HG03439 (cell line): ENCODE data around the gene CNTN4.
"Not testable (repeated sequence)": the region's sequence is repeated elsewhere in the genome, so short reads cannot be mapped to it uniquely, and the experiment has no call there.

Experiments used
- ATAC-seq: cut with Tn5 transposase; IDR thresholded peaks from one replicate; pipeline ENCODE4 v1.9.1; 2021; ENCODE audit warnings: mild to moderate bottlenecking, moderate library complexity; ENCODE audit not compliant: unreplicated experiment

Gene CNTN4

DNA sequence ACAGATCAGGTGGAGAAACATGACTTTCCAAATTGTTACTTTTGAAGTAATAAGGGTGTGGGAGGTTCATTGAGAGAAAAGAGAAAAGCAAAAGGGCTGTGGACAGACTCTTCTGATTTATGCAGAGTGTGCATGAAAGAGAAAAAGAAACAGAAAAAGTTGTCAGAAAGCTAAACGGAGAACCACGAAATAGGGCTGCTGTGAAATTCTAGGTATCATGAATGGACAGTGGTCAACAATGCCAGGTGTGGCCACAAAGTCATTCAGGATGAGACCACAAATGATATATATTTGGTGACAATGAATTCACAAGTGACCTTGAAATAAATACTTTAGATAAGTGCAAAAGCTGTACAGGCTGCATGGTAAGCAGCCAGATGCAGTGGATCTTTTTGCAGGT lies 841.4 kb downstream of the CNTN4 start:
- no peak for ATAC-seq

DNA sequence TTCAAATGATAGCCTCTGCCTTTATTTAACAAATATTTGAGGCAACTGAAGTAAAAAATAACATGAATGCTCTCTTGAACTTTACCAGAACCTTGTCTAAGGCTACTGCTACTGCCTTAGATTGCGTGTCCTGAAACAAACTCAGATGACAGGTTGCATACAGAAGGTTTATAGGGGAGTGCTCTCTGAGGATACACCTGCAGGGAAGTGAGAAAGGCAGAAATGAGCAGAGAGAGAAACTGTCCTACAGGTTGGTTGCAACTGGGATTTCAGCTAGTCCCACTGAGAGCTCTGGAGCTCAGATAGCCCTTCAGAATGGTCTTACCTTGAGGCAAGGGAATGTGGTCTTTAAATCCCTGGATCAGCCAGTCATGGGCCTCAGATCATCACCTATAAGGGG lies 846.0 kb downstream of the CNTN4 start:
- ATAC-seq = peak; percentile 66

DNA sequence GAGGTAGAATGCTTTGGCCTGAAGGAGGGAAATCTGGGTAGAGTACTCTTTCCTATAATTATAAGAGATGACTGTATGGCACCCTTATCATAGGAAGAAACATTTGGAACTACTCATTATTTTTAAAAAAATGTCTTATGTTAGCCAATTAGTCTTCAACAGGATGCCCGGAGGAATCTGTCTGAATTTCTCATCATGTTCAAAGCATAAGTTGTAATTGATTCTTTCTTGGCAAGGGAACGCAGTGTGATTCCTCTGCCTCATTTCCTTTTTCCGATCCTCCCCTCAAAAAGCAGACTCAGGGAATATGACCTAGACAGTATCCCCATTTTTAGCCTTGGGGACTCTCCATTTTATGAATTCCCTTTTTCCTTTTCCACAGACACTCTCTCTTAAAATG lies 846.5 kb downstream of the CNTN4 start:
- ATAC-seq = no peak

DNA sequence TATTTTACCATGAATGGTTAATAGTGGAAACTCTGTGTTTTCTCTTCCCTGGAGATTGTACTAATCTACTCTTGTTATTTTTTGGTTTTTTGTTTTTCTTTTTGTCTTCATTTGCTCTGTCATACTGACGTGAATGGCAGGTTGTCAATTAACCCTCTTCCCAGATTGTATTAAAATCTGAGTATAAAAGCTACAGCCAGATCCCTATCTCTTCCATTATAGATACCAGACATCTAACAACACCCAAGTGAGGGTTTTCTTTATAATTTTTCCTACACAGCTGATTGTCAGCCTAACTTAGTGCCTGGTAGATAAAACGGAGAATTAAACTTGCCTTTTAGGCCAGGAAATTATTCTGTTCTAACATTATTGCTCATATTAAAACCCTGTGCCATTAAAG lies 848.9 kb downstream of the CNTN4 start:
- ATAC-seq = no peak

DNA sequence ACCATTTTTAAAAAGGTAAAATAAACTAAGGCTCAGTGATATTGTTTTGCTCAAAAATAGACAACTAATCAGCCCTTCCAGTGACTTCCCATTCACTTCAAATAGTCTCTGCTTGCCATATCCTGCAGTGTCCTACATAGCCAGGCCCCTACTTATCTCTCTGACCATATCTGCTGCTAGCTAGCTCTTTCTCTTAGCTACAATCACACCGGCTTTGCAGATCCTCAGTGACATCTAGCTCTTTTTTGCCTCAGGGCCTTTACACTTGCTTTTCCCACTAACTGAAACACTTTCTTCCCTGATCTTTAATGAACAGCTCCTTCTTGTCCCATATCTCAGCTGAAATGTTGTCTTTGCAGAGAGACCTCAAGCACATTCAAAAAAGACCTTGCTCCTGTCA lies 850.2 kb downstream of the CNTN4 start:
- no peak for ATAC-seq

DNA sequence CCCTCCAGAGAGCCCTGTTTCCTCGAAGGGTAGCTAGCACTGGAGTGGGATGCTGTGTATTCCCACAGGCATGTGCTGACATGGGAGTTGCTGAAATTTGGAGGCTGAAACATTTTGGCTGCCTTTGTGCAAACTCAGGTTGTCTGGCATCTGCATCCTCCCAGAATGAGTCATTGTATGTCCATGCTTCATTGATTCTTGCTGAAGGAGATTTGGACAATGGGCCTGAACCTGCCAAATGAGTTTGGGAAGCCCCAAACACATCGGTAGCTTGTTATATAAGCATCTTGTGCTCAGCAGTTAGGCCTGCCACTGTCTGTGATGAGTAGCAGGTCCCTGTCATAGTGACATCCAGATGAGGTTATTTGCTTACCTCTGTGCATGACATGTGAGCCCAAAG lies 851.5 kb downstream of the CNTN4 start:
- no peak for ATAC-seq

DNA sequence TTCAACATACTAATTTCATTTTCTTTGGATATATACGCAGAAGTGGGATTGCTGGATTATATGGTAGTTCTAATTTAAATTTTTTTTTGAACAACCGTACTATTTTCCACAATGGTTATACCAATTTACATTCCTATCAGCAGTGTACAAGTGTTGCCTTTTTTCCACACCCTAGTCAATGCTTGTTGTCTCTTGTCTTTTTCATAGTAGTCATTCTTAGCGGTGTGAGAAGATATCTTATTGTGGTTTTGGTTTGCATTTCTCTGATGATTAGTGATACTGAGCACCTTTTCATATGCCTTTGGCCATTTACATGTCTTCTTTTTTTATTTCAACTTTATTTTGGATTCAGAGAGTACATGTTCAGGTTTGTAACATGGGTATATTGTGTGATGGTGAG lies 858.4 kb downstream of the CNTN4 start:
- ATAC-seq = no peak

DNA sequence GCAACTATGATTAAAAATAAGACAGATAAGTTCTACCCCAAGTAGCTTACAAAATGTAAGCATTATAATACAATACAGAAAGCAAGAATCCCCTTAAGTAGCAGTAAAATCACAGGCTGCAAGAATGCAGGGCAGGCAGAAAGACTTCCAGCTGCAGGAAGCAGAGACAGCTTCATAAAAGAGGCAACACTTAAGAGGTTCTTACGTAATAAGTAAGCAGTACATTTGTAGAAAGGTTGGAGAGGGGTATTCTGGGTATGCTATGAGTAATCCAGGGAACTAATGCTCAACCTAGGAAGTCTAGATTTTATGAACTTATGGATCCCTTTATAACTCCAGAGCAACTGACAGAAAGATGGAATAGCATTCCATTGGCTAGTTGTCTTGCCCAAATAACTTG lies 859.9 kb downstream of the CNTN4 start:
- no peak for ATAC-seq

DNA sequence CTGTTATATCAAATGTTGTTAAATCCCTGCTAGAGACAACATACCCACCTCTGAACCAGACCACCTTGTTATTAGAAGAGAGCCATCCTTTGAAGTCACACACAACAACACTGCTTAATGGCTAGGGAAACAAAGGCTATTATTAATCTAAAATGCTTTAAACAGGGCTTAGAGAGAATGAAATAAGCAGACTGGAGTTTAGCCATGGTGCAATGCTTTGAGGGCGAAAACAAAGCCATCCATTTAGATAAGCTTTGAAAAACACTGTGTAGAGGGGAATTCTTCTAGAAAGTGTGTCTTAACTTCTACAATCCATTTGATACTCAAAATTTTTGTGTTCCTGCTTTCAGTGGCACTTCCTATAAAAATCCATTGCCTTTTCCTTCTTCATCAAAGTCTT lies 862.9 kb downstream of the CNTN4 start:
- ATAC-seq = no peak

DNA sequence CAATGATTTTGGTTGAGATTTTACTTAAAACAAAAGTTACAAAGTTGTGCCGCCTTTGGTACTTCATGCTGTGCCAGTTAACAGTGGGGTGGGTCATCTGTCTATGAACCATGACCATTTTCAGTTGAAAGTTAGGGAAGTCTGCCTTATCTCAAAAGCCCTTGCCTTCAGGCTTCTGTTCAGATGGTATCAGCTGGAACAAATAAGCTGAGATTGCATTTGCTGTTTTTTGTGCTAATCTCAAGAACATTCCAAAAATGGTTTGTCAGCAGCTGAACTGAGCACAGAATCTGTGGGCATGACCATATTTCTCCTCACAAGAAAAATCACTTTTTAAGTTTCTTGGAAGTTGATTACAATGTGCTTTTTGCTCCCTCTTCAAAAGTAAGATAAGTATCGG lies 869.2 kb downstream of the CNTN4 start:
- ATAC-seq = no peak

DNA sequence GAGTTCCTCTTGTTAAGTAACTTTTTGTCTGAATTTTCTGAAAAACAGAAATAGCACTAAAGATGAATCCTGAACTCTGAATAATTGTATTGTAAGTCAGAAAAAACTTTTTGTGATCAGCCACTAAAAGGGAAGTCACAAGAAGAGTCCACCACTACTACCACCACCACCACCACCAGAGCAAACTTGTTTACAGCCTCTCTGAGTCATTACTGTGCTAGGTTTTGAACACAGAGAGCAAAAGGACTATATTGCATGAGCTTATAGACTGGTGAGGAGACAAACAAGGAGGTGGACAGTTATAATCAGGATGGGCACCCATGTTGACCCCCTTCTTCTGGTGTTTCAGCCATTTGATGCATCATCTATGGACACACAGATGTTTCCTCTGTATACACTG lies 869.8 kb downstream of the CNTN4 start:
- no peak for ATAC-seq

DNA sequence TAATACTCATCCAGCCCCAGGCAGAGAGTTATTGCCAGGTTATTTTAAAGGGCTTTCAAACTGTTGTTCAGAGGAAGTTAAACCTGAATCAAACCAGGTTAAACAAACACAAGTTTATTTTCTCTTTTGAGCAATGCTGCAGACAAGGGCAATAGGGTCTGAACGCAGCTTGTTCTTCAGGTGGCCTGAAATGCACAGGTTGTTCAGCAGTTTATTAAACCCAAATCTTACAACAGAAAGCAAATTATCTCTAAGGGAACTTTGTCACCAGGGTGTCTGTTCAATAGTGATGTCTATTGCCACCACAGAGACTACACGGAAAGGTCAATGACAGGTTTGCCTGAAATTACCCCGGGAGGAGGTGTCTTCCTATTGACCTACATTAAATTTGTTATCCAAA lies 877.5 kb downstream of the CNTN4 start:
- ATAC-seq = no peak

DNA sequence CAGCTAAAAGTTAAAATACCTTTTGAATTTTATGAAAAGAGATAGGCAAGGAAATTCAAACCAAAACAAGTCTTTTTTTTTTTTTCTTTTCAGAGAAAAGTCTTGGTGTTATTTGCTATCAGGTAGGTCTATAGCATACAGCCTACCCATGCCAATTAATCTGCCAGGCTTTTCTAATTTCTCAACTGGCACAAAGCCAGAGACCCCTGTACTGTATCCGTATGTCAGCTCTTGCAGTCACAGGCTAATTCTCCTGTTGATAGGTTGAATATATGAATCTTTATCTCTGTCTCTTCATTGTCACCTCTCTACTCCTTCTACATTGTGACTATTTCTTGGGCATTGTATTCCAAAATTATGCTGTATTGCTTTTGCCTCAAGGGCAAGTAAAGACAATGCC lies 878.1 kb downstream of the CNTN4 start:
- ATAC-seq = no peak

DNA sequence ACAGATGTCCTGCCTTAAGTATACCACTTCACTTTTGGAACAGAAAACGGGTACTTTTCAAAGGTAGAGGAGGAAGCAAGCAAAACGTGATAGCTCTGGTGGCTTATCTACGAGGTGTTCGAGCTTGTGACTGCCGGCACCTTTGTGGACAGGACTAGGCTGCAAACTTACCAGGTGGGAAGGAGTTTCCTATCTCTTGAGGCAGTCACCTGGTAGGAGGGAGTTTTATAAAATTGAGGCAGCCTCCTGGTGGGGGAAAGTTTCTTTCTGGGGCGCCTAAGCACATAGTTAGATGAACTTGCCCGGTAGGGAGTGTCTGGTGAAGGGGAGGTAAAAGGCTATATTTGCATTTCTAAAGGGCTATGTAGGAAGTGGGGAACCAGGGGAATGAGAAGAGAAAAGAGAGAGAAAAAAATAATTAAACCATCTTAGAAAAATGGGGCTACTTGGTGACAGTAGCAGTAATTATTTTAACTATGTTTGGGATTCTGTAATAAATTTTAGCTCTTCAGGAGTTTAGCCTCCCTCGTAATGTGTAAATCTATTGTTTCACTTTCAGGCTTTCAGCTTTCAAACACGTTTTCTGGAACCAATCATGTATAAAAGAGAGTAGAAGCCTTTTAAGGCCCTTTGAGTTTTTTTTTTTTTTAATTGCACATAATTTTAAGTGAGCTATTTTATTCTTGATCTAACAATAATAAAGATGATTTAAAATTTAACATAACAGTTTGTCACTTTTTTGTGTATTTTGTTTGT lies 880.5 kb downstream of the CNTN4 start:
- no peak for ATAC-seq

DNA sequence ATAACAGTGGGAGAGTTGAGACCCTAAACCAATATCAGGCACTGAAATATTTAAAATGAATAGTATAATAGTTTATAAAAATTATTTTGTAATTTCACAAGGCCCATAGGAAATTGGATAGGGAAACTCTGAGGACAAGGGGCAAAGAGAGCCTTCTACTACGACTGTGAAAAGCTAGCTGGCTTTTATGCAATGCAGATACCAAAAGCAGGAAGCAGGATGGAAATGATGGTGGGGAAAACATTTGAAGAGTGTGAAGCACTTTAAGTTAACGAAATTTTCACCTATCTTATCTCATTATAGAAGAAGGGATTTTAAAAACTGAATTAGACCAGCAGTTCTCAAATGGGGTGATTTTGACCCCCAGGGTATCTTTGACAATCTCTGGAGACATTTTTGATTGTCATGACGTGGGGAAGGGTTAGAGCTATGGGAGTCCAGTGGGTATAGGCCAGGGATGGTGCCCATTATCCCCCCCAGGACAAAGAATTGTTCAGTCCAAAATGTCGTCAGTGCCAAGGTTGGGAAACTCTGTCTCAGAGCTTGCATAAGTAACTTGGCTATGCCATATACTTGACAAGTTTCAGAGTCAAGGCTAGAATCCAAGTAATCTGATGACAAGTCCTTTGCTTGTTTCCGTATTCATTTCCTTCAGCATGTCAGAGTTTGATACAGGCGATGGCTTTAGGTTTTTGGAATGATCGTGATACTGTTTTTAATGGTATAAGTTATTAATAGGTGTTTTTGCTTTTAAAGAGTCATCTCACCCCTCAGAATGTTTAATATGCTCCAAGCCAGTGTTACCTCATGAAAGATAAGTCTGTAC lies 885.6 kb downstream of the CNTN4 start:
- ATAC-seq = no peak

DNA sequence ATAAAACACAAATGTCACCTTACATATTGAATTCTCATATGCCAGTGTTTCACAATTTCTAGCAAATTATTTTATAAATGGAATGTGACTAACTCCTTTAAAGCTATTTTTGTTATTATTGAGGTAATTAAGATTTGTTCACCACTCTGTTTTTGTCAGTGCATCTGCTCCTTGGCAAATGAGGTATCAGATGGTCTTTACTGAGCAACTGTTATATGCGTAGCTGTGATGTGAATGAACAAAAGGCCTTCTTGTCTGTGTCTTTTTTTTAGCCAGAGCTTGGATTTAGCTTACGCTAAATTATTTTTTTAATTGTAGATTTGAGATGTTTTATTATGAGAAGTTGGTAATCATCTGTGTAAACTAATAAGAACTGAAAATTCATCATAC lies 886.2 kb downstream of the CNTN4 start:
- ATAC-seq = no peak

DNA sequence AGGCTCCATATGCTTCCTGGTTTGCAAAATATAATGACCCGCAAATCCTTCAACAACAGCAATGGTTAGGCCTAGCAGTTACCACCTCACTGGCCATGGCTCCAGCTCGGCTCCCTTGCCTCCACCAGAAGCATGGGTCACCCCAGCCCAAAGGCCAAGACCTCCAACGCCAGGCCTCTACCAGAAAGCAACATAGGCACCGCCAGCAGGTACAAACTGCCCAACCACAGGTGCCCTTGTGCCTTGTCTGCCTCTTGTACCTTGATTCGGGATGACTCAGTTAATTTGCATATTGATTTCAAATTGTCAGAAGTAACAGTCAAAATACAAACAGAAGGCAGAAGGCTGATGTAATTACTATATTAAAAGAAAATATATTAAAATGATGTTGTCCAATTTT lies 886.8 kb downstream of the CNTN4 start:
- ATAC-seq = no peak

DNA sequence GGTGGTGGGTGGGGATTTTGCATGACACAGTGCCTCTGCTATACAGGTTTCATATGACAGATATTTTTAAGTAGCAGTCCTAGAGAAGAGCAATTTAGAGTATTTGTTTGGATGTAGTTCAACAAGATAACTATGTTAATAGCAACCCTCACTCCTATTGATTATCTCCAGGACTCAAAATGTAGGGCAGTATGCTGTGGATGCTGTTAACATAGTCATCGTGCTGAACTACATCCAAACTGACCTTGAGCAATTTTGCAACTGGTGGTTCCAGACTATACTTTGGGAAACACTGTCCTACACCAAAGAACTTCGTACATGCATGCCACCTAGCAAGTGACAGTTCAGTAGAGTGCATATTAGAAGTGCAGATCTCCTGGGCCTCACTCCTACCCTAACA lies 893.9 kb downstream of the CNTN4 start:
- no peak for ATAC-seq

DNA sequence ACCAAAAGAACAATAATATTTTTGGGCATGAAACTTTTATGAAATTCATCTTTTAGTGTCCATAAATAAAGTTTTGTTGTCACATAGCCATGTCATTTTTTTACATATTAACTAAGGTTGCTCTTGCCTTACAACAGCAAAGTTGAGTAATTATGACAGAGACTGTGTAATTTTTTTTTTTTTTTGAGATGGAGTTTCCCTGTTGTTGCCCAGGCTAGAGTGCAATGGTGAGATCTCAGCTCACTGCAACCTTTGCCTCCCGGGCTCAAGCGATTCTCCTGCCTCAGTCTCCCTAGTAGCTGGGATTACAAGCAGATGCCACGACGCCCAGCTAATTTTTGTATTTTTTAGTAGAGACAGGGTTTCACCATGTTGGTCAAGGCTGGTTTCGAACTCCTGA lies 894.5 kb downstream of the CNTN4 start:
- ATAC-seq = not testable (repeated sequence)

DNA sequence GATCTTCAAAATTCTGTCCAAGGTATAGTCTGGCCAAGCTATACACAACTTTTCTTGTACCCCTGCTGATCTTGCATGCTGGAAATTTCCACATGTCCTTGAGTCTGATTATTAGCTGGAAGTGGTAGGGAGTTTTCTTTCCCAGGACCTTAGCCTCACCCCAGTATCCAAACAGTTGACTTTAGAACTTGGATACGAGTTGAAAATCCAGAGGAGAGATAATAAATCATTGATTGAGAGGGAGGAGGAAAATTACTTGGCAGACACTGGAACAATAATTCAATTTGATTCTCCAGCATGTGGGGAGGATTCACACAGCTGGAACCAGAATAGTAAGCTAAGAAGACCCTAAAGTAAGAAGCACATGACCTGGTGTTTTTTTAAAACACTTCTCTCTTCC lies 895.1 kb downstream of the CNTN4 start:
- ATAC-seq = no peak

DNA sequence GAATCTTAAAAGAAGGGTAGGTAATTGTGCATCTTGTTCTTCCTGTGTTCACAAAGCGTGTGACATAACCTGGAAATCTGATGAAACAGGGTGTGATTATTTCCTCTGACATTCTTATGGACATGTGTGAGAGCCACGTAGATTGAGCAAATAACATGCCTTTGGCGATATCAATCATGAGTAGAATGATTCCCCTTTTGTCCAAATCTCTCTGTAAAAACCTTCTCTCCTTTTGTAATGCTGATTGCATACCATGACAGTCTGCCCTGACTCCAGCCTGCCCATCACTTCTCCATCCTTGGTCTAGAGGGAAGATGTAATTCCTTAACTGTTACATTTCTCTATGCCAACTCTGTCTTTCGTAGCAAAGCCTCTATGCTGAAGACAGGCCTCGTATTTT lies 896.5 kb downstream of the CNTN4 start:
- no peak for ATAC-seq

DNA sequence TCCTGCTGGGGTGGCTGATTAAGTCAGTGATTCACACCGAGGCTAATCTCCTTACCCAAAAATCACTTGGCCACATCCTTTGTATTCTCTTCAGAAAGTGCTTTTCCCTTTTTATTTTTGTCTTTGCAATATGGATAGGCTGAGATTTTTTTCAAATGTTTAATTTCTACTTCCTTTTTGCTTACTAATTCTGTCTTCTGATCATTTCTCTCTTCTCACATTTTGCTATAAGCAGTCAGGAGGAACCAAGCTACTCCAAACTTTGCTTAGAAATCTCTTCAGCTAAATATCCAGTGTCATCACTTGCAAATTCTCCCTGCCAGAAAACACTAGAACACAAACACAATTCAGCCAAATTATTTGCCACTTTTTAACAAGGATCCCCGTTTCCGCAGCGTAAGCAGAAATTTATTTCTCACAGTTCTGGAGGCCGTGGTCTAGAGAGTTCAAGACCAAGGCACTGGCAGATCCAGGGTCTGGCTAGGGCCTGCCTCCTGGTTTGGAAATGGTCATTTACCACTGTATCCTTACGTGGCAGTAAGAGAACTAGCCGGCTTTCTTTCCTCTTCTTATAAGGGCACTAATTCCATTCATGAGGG lies 906.6 kb downstream of the CNTN4 start:
- ATAC-seq = no peak
